ENCODE data around the gene SPSB3. TPM values are rescaled to one million over a fixed set of nuclear protein-coding genes. Genes with fewer than 3 reads are reported as not detected.

The SPSB3 gene
- total RNA-seq = 159 TPM

GRCh38 chr16:1782408-1783264 is at the start of gene SPSB3, which contains the start of gene NUBP2:
SPSB3 (minus strand) TSS chr16:1782571; CDS start chr16:1781483, 1,088 bp downstream.
NUBP2 (plus strand) TSS chr16:1782960; CDS start chr16:1783021, 61 bp downstream.
- peak within 1 kb of the TSS; percentile 77 to 83 for H3K27ac ChIP-seq
- H3K4me1 ChIP-seq = peaks cover 11 to 26% of the 10 kb centered on the region in 2 donors
- H3K4me3 ChIP-seq = peak within 1 kb of the TSS; percentile 84 to 99
- TF ChIP-seq CTCF (IDR thresholded peaks at IDR 0.05) = no peak
- H3K9me3 ChIP-seq = no peaks in the 10 kb centered on the region
- H3K36me3 ChIP-seq = peaks cover 35 to 46% of the 10 kb centered on the region in 2 donors
- H3K27me3 ChIP-seq = no peaks in the 10 kb centered on the region
- peak; percentile 99 to 100 for DNase-seq (ENCODE audit: low spot score in 2 of 2)
- intact Hi-C loops (cut with DNase I) = loop anchor here (1.0 to 5.0 kb wide), 6 partner anchors 9 to 373 kb away; partner anchors contain the start of genes CRAMP1, FAHD1, HAGH and IFT140

- no peaks in the 10 kb centered on the region for H3K27me3 ChIP-seq
- intact Hi-C loops (cut with DNase I) = no loop called here
- peaks cover 3 to 19% of the 10 kb centered on the region in 2 donors for H3K4me1 ChIP-seq
- no peak overlapping the region for H3K4me3 ChIP-seq
- DNase-seq (ENCODE audit: low spot score in 2 of 2) = no peak
- no peak for TF ChIP-seq CTCF (IDR thresholded peaks at IDR 0.05)
- no peak overlapping the region for H3K27ac ChIP-seq
- H3K36me3 ChIP-seq = peaks cover 3 to 4% of the 10 kb centered on the region in 2 donors
- H3K9me3 ChIP-seq = no peaks in the 10 kb centered on the region
Measured at GRCh38 chr16:1831186-1832075, 49.1 kb upstream of the SPSB3 start.

DNA sequence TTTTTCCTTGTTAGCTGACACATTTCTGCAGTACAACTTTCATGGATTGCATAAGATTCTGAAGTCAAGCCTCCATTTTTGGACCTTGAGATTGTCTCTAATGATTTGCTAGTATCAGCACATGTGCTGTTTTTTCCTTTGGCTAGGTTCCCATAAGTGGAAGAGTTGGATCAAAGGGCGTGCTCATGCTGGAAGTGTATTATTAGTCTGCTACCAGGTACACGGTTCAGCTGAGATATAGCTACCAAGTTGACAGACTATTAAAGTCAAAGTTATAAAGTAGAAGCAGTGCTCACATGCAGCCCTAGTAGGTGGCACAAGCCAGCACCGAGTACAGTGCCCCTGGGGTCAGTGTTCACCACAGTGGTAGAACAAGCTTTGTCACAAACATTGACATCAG is 47.8 kb upstream of the SPSB3 start:
- no peaks in the 10 kb centered on the region for H3K9me3 ChIP-seq
- no peak for DNase-seq (ENCODE audit: low spot score in 2 of 2)
- TF ChIP-seq CTCF (IDR thresholded peaks at IDR 0.05) = no peak
- intact Hi-C loops (cut with DNase I) = no loop called here
- no peak overlapping the region for H3K4me3 ChIP-seq
- peaks cover 11 to 27% of the 10 kb centered on the region in 2 donors for H3K4me1 ChIP-seq
- no peak overlapping the region for H3K27ac ChIP-seq
- H3K36me3 ChIP-seq = peaks cover 3 to 4% of the 10 kb centered on the region in 2 donors
- no peaks in the 10 kb centered on the region for H3K27me3 ChIP-seq

DNA sequence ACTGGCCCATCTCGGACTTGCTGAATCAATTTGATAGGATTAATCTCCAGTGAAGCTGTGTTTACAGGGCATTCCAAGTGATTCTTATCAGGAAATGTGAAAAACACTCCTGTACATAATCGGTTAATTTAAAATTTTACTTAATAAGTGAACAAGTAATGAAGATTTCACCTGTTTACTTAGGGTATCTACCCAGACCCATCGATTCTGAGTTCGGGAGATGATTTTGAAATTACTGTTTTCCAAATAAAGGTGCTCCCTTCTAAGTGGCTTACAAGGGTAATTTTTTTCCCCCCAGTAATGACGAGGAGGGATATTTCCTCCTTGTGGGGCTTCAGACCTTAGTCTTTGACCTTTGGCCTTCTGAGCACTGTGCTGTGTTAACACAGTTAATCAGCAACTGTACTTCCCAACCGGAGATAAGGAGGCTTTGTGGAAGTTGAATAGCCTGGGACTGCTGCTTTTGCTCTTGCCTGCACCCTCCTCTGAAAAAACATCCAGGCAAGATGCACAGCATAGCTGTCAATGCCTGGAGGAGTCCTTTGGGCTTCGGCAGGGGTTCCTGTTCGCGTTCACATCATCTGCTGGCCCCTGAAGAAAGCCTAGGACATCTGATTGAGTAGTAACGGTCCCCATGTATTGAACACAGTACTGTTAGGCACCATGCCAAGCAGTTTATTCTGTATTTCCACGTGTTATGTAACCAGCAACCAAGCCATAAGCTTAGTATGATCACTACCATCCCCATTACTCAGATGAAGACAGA is 46.5 kb upstream of the SPSB3 start:
- H3K4me3 ChIP-seq = peak overlapping the region in 1 of 2 donors; percentile 72
- no peak for DNase-seq (ENCODE audit: low spot score in 2 of 2)
- peaks cover 3 to 4% of the 10 kb centered on the region in 2 donors for H3K36me3 ChIP-seq
- intact Hi-C loops (cut with DNase I) = loop anchor here (5.0 kb wide), 1 partner anchor 217 kb away; the partner anchor contains the start of genes CRAMP1 and IFT140
- no peaks in the 10 kb centered on the region for H3K27me3 ChIP-seq
- no peak for TF ChIP-seq CTCF (IDR thresholded peaks at IDR 0.05)
- H3K9me3 ChIP-seq = no peaks in the 10 kb centered on the region
- peaks cover 12 to 37% of the 10 kb centered on the region in 2 donors for H3K4me1 ChIP-seq
- H3K27ac ChIP-seq = no peak overlapping the region
